ENCODE measurements around the gene BACH2.

BACH2 gene

DNA sequence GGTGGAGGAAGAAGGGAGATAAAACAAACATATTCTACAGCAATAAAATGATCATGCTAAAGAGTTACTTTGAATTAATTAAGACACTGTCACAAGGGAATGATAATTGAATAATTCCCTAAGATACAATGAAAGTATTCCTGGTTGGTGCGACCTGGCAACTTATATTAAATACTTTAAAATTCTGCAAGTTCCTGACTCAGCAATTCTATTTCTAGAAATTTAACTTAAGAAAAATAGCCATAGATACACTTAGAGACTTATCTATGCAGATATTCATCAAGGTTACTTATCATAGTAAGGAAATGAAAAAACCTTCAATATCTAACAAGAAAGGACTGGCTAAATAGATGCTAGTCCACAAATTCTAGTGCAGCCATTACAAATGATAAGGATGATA, 156.0 kb downstream of the BACH2 start:
- no peak for DNase-seq (ENCODE audit: low read depth in 1 of 2, low spot score in 1 of 2)
- TF ChIP-seq SPI1 (IDR thresholded peaks at IDR 0.05; ENCODE audit: borderline replicate concordance, low read depth) = no peak
- TF ChIP-seq, protein P1, sequence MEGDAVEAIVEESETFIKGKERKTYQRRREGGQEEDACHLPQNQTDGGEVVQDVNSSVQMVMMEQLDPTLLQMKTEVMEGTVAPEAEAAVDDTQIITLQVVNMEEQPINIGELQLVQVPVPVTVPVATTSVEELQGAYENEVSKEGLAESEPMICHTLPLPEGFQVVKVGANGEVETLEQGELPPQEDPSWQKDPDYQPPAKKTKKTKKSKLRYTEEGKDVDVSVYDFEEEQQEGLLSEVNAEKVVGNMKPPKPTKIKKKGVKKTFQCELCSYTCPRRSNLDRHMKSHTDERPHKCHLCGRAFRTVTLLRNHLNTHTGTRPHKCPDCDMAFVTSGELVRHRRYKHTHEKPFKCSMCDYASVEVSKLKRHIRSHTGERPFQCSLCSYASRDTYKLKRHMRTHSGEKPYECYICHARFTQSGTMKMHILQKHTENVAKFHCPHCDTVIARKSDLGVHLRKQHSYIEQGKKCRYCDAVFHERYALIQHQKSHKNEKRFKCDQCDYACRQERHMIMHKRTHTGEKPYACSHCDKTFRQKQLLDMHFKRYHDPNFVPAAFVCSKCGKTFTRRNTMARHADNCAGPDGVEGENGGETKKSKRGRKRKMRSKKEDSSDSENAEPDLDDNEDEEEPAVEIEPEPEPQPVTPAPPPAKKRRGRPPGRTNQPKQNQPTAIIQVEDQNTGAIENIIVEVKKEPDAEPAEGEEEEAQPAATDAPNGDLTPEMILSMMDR (IDR thresholded peaks at IDR 0.05; ENCODE audit: insufficient read depth, low read length) = no peak
- TF ChIP-seq POLR2AphosphoS5 (IDR thresholded peaks at IDR 0.05; ENCODE audit: low read depth) = no peak
- no peak for TF ChIP-seq GABPA (IDR thresholded peaks at IDR 0.05; ENCODE audit: low read depth)
- TF ChIP-seq, protein P2, sequence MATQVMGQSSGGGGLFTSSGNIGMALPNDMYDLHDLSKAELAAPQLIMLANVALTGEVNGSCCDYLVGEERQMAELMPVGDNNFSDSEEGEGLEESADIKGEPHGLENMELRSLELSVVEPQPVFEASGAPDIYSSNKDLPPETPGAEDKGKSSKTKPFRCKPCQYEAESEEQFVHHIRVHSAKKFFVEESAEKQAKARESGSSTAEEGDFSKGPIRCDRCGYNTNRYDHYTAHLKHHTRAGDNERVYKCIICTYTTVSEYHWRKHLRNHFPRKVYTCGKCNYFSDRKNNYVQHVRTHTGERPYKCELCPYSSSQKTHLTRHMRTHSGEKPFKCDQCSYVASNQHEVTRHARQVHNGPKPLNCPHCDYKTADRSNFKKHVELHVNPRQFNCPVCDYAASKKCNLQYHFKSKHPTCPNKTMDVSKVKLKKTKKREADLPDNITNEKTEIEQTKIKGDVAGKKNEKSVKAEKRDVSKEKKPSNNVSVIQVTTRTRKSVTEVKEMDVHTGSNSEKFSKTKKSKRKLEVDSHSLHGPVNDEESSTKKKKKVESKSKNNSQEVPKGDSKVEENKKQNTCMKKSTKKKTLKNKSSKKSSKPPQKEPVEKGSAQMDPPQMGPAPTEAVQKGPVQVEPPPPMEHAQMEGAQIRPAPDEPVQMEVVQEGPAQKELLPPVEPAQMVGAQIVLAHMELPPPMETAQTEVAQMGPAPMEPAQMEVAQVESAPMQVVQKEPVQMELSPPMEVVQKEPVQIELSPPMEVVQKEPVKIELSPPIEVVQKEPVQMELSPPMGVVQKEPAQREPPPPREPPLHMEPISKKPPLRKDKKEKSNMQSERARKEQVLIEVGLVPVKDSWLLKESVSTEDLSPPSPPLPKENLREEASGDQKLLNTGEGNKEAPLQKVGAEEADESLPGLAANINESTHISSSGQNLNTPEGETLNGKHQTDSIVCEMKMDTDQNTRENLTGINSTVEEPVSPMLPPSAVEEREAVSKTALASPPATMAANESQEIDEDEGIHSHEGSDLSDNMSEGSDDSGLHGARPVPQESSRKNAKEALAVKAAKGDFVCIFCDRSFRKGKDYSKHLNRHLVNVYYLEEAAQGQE (IDR thresholded peaks at IDR 0.05; ENCODE audit: insufficient replicate concordance, low read depth) = no peak
- Histone ChIP-seq H3K27ac (replicated peaks) (no peak overlapping the region), H3K27me3 (ENCODE audit: insufficient read depth, poor library complexity, severe bottlenecking) (no peaks in the 10 kb centered on the region), H3K4me3 (replicated peaks; ENCODE audit: insufficient read depth, low read length) (no peak overlapping the region)

DNA sequence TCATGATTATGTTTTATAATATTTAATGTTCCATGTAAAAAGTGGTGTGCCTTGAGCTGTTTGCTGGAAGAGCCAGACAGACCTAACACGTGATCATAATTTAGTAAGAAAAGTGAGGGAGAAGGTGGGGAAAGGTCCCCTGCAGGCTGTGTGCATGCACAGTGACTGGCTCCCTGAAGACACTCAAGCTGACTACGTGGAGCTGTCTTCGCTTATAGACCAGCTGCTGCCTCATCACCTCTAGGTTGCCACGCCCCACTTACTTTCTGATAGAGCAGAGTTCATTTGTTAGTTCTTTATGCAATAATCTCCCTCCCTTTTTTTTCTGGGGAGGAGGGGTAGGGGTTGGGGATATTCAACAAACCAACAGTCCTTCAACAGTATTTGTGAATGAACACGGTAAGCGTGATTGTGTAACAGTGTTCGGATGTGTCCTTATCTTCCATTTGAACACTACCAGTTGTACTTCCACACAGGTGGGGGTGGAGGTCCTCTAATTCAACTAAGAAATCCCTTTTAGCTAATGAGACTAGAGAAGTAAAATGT, 157.3 kb downstream of the BACH2 start:
- no peak overlapping the region for H3K4me3 ChIP-seq (replicated peaks; ENCODE audit: insufficient read depth, low read length)
- DNase-seq (ENCODE audit: low read depth in 1 of 2, low spot score in 1 of 2) = no peak
- no peak overlapping the region for H3K27ac ChIP-seq (replicated peaks)
- no peaks in the 10 kb centered on the region for H3K27me3 ChIP-seq (ENCODE audit: insufficient read depth, poor library complexity, severe bottlenecking)
- TF ChIP-seq GABPA (IDR thresholded peaks at IDR 0.05; ENCODE audit: low read depth) (no peak), SPI1 (IDR thresholded peaks at IDR 0.05; ENCODE audit: borderline replicate concordance, low read depth) (no peak)

DNA sequence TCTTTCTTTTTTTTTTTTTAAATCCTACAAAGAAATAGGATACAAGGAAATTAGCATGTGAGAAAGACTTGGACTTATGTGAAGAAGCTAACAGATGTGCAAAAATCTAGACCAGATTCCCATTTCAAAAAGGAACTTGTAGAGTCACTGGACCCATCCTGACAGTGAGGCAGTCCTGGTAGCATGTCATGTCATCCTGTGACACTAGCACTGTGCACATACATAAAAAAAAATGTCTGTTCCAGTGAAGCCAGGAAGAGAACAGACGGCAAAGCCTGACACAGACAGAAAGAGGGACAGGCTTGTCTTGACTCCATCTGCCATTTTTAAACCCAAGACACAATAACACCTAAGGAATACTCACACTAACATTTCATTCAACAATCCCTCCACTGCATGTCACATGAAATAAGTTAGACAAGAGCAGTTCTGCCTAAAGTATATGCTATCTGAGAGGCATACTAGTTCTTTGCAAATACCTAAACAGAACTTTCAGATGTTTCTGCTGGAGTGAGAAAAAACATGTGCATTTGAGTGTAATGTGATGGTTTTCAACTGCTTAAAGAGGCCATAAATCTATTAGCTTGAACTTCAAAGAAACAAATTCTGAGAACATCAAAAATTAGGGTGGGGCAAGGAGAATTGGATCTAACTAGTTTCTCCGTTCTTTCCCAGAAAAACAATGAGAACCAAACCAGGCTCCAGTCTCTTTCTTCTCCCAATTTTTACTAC, 159.6 kb downstream of the BACH2 start:
- Histone ChIP-seq H3K27ac (replicated peaks) (no peak overlapping the region), H3K27me3 (ENCODE audit: insufficient read depth, poor library complexity, severe bottlenecking) (no peaks in the 10 kb centered on the region), H3K4me3 (replicated peaks; ENCODE audit: insufficient read depth, low read length) (no peak overlapping the region)
- no peak for TF ChIP-seq GABPA (IDR thresholded peaks at IDR 0.05; ENCODE audit: low read depth)
- no peak for TF ChIP-seq SPI1 (IDR thresholded peaks at IDR 0.05; ENCODE audit: borderline replicate concordance, low read depth)
- TF ChIP-seq, protein P1 (IDR thresholded peaks at IDR 0.05; ENCODE audit: insufficient read depth, low read length) = no peak
- TF ChIP-seq POLR2AphosphoS5 (IDR thresholded peaks at IDR 0.05; ENCODE audit: low read depth) = no peak
- TF ChIP-seq, protein P2 (IDR thresholded peaks at IDR 0.05; ENCODE audit: insufficient replicate concordance, low read depth) = no peak
- no peak for DNase-seq (ENCODE audit: low read depth in 1 of 2, low spot score in 1 of 2)

DNA sequence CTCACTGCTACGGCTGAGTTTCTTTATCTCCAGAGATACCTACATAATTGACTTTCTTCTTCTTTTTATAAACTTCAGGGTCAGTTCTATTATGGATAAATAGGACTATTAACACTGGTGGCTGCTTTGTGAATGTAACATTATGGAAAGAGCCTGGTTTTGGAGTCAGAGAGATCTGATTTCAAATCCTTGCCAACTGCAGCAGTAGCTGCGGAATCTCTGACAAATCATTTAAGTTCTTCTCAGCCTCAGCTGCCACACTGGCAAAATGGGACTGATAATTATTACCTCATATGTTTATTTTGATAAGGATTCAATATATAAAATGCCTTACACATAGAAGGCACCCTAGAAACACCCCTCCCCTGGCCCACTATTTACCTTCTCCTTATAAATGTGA, 160.5 kb downstream of the BACH2 start:
- Histone ChIP-seq H3K27ac (replicated peaks) (no peak overlapping the region), H3K4me3 (replicated peaks; ENCODE audit: insufficient read depth, low read length) (no peak overlapping the region)

More for the DNA sequence above, 160.5 kb downstream of the BACH2 start:
- no peaks in the 10 kb centered on the region for H3K27me3 ChIP-seq (ENCODE audit: insufficient read depth, poor library complexity, severe bottlenecking)
- no peak for DNase-seq (ENCODE audit: low read depth in 1 of 2, low spot score in 1 of 2)
- TF ChIP-seq SPI1 (IDR thresholded peaks at IDR 0.05; ENCODE audit: borderline replicate concordance, low read depth) (no peak), POLR2AphosphoS5 (IDR thresholded peaks at IDR 0.05; ENCODE audit: low read depth) (no peak), GABPA (IDR thresholded peaks at IDR 0.05; ENCODE audit: low read depth) (no peak)
- TF ChIP-seq, protein P2 (IDR thresholded peaks at IDR 0.05; ENCODE audit: insufficient replicate concordance, low read depth) = no peak
- TF ChIP-seq, protein P1 (IDR thresholded peaks at IDR 0.05; ENCODE audit: insufficient read depth, low read length) = no peak
